GM18508 (cell line): ENCODE data around the gene FHAD1.

Source experiments
- ATAC-seq: cut with Tn5 transposase; IDR thresholded peaks from one replicate; pipeline ENCODE4 v1.9.1; 2021; ENCODE audit warnings: moderate number of reproducible peaks; ENCODE audit not compliant: insufficient read depth, unreplicated experiment

FHAD1 gene

DNA sequence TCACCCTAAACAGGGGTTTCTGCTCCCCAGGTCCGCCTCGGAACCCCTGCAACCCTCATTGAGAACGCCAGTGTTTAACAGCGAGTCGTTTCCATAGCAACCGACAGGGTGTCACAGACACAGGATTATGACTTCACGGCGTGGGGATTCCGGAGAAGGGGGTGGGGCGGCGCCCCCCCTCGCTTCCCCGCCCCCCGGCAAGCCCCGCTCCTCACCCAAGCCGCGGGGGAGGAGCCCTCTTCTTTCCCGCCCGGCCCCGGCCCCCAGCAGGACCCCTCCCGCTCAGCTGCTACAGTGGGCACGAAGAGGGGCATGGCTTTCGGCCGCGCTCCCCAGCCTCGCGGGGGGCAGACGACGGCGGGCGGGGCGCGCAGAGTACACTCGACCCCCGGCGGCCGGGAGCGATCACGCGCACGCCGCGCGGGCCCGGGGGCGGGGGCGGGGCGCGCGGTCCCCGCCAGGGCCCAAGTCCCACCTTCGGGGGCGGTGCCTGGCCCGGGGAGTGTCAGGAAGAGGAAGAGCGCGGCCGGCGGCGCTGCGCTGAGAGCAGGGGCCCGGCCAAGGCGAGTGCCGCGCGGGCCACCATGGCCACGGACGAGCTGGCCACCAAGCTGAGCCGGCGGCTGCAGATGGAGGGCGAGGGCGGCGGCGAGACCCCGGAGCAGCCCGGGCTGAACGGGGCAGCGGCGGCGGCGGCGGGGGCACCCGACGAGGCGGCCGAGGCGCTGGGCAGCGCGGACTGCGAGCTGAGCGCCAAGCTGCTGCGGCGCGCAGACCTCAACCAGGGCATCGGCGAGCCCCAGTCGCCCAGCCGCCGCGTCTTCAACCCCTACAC lies 162.6 kb downstream of the FHAD1 start, which contains the start of gene EFHD2:
Gene EFHD2, plus strand, starts transcription at position 501 of the 835 bp plus-strand sequence. Its CDS starts 84 bp downstream, at position 585.
- no peak for ATAC-seq

GRCh38 chr1:15410223-15410883 lies 163.3 kb downstream of the FHAD1 start:
- no peak for ATAC-seq

GRCh38 chr1:15410884-15411245 lies 163.8 kb downstream of the FHAD1 start:
- no peak for ATAC-seq

- ATAC-seq: no peak
These were observed 164.6 kb downstream of the FHAD1 start for GRCh38 chr1:15411593-15412137.

- no peak for ATAC-seq
These were observed 165.3 kb downstream of the FHAD1 start for GRCh38 chr1:15412175-15412800.

DNA sequence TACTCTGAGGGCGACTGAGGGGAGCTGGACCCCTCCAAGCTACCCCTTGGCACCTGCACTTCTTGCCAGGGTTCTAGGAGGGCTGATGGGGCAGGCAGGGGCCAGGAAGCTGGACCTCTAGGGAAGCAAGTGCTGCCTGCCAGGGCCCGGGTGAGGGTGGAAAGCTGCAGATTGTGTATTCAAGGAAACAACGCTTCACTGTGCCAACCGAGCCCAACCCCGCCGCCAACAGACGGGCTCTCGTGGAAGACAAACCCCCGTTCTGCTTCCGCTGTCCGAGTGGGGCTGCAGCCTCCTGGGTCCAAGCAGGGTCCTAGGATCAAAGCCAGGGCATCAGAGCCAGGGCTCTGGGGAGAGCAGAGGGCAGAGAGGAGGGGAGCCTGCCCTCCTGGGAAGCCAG lies 165.8 kb downstream of the FHAD1 start:
- ATAC-seq: no peak

DNA sequence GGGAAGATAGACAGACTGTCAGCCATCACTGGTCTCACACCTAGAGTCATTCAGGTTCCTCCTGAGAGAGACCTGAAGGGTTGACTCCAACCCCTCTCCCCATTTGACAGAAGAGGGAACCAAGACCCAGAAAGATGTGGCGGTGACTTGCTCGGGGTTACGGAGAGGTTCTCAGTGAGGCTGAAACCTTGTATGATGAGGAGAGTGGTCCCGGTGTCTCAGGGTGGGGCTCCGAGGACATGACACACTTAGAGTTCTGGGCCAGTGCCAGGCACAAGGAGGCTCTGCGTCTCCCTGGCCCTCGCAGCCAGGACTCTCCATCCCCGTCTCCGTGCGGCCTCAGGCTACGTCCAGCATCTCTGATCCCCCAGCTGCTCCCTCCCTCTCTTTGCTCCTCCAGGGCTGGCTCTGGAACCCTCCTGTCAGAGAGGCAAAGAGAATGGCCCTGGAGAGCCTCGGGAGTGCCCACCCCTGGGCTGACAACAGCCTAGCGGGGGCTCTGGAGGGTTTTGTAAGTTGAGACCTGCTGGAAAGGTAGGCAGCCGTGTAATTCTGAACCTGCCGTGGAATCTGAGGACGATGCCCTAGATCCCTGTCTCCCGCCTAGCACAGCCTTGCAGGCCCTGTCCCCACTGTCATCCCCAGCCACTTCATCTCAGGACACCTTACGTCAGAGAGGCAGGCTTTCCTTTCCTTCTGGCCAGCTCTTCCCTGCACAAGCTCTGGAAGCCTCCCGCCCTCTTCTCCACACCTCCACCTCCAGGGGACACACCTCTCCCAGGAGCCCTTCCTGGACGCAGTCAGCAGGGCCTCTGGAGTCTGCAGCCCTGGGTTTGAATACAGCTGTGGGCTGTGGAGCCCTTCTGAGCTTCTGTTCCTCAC lies 166.8 kb downstream of the FHAD1 start:
- ATAC-seq: no peak

DNA sequence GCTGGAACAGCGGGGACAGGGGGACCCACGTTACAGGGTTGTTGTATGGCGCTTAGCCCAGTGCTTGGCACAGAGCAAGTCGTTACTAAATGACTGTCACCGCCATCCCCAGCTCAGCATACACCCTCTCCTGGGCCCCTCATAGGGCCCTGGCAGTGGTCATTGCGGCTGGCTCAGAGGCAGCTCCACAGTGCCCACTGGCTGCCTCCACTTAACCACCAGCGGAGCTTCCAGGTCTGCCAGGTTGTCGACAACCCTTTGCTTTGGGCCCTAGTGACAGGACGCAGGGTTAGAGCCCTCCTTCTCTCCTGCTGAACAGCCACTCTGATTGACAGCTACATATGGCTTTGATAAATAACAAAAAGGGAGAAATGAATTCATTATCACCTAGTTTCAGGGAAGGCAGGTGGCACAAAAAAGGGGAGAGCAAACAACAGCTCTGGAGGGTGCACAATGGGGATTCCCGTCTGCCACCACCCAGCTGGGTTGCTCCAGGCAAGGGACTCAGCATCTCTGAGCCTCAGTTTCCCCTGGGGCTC lies 167.5 kb downstream of the FHAD1 start:
- no peak for ATAC-seq

DNA sequence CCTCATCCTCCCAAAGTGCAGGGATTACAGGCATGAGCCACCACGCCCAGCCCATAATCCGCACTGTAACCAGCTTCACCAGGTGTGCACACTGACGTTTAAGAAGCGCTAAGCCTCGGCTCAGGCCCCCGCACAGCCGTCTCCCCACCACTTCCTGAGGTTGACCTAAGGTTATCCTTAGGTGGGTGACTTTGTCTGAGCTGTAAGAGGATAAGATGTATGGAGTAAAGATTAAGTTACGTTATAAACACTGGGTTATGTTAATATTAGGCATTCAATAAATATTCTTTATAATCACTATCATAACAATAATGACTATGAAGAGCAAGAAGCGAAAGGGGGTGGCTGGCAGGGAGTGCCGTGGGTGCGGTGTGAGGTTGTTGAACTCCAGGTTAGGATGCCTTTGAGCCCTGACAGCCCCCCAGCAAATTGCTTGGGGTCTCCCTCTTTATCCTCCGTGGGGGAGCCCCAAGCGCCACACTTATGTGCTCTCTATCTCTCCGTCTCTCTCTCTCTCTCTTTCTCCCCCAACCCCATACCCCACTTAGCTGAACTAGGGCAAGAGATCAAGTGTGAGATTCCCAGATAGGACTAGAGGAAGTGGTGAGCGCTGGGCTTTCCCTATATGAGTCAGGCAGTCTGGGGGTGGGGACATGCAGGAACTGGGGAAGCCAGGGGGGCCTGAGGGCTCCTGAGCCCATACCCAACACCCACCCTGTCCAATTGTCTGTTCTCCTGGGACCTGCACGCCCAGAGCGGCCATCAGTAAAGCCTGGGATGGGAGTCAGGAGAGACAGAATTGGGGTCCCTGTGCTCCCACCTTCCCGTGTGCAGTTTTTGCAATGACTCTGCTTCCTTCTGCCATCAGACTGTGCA lies 170.3 kb downstream of the FHAD1 start:
- ATAC-seq: no peak

DNA sequence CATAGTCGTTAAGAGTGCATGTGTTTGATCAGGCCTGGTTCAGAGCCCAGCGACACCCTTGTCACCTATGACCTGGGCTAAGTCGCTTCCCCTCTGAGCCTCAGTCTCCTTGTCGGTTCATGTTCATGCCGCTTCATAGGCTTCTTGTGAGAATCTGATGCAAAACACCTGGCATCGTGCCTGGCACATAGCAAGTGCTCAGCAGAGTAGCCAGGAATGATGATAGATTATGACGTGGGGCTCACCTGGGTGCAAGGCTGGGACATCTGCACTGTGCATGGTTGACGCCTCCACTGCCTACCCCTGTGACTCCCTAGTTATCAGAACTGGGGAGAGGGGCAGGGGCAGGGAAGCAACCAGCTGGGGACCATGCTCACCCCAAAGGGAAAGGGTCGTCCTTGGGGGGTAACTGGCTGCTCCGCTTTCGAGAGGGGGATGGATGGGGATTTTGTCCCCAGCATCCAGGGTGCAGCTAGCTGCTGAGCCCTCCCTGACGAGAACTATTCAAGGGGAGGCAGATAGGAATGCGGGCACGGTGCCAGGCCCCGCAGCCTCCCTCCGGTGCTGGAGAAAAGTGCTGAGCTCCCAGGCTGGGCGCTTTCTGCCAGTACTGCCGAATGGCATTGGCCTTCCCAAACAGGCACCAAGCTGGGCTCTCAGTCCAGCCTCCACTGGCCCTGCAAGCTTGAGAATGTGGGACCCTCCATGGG lies 171.9 kb downstream of the FHAD1 start:
- ATAC-seq: no peak

DNA sequence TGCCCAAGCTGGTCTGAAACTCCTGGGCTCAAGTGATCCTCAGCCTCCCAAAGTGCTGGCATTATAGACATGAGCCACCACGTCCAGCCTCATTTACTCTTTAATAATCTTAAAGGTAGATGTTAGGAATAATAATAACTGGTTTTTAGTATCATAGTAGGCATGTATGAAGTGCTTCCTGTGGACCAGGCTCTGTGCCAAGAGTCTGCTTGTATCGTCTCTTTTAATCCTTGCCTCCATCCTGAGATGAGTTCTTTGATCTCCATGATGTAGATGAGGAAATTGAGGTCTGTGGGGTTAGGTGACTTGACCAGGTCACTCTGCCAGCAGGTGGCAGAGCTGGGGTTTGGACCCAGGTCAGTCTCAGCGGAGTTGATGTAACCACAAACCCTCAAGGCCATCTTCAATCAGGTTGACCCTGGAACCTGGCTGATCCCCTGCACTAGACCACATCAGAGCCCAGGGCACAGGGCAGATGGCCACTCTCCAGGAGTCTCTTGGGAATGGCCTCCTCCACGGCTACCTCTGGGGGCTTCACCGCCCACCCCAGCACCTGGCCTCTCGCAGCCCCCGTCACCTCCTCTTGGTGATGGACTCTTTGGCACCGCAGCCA lies 173.9 kb downstream of the FHAD1 start:
- no peak for ATAC-seq

DNA sequence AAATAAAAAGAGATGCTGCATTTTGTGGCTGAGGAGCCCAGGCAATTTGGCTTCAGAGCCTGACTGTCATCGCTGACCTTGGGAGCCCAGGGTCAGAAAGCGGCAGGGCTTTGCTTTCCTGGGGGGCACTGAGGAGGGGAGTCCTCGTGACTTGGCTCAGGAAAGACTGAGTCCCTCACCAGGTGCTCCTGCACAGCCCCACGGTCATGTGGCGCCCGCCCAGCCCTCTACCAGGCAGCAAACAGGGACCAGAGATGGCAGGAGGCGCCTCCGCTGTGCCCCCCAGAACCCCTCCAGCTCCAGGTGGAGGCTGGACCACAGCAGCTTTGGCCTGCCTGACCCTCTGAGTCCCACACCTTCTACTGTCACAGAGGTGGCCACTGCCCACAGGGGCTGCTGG lies 175.8 kb downstream of the FHAD1 start:
- no peak for ATAC-seq

GRCh38 chr1:15423355-15424077 lies 176.5 kb downstream of the FHAD1 start:
- ATAC-seq: no peak

GRCh38 chr1:15424146-15424667 lies 177.2 kb downstream of the FHAD1 start:
- ATAC-seq: no peak

DNA sequence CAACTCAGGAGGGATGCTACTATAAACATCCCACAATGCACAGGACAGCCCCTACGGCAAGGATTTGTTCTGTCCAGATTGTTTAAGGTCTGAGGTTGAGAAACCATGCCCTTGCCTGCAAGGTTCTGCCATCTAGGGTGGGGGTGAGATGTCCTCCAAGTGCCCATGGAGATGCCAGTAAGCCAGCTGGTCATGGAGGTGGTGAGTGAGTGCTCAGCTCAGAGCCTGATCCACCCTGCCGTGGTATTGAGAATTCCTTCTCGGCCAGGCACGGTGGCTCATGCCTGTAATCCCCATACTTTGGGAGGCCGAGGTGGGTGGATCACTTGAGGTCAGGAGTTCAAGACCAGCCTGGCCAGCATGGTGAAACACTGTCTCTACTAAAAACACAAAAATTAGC lies 178.0 kb downstream of the FHAD1 start:
- no peak for ATAC-seq

DNA sequence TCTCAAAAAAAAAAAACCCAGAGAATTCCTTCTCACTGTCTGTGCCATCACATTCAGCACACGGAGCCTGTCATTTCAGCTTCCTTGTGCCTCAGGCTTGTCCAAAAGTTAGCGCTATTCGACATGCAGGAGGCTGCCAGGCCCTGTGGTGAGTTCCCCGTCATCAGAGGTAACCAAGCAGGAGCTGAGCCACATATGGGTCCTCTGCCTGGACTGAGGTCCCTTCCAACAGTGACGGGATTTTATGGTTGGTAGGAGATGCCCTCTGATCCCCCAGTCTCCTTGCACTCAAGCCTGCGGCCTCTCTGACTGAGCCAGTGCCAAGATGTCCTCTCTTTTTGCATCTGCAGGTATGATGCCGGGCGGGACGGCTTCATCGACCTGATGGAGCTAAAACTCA lies 178.5 kb downstream of the FHAD1 start:
- no peak for ATAC-seq

DNA sequence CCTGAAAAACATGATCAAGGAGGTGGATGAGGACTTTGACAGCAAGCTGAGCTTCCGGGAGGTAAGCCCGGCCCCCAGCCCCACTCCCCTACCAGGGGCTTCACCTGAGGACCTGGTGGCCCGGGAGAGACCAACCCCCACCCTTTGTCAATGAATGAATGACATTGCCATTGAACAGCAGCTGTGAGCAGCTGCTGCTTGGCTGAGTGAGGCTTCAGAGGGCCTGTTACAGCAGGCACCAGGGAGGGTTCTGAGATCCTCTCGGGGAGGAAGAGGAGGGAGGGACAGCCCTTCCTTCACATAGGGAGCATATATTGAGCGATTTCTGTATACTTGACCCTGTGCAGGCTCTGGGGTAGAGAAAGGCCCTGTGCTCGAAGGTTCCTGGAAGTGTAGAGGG lies 178.9 kb downstream of the FHAD1 start:
- ATAC-seq: no peak
